ENCODE results near the gene SV2B.

SV2B gene

GRCh38 chr15:91136386-91136923 is 36.4 kb downstream of the SV2B start:
- no peak overlapping the region for H2BK12ac ChIP-seq (ENCODE audit: low read length)
- no peak overlapping the region for H3K4ac ChIP-seq (ENCODE audit: low read depth, low read length)
- WGBS (ENCODE audit: extremely low coverage, insufficient coverage, insufficient read length), result no CpG with 5 or more reads among the region's 9 CpGs
- H3K9ac ChIP-seq (ENCODE audit: low read length), result no peak overlapping the region
- H2AK5ac ChIP-seq (ENCODE audit: low read length), result no peak overlapping the region
- DNase-seq, result no peak
- H3K79me2 ChIP-seq (ENCODE audit: control insufficient read depth, insufficient read depth, low read length, poor library complexity), result no peaks in the 10 kb centered on the region
- H3K14ac ChIP-seq (ENCODE audit: low read length), result no peak overlapping the region
- H4K12ac ChIP-seq (ENCODE audit: low read depth, low read length), result no peak overlapping the region
- H2BK120ac ChIP-seq (ENCODE audit: insufficient read depth, low read length, poor library complexity), result no peak overlapping the region
- H3K27me3 ChIP-seq (ENCODE audit: insufficient read depth, low read length), result no peaks in the 10 kb centered on the region
- no peaks in the 10 kb centered on the region for H3K79me1 ChIP-seq (ENCODE audit: low read length)
- H3K27ac ChIP-seq (ENCODE audit: low read depth, low read length), result no peak overlapping the region
- H2AFZ ChIP-seq (ENCODE audit: insufficient read depth, low read length, poor library complexity), result no peak overlapping the region
- no peak overlapping the region for H3K23ac ChIP-seq (ENCODE audit: low read length)
- H4K8ac ChIP-seq (ENCODE audit: low read depth, low read length), result no peak overlapping the region
- no peaks in the 10 kb centered on the region for H3K4me1 ChIP-seq (ENCODE audit: control insufficient read depth in 1 of 2, insufficient read depth in 2 of 2, low read length in 2 of 2)
- H2BK5ac ChIP-seq (ENCODE audit: low read depth, low read length, poor library complexity), result no peak overlapping the region
- no peaks in the 10 kb centered on the region for H3K36me3 ChIP-seq (ENCODE audit: control insufficient read depth in 1 of 2, insufficient read depth in 2 of 2, low read length in 2 of 2)
- H3K9me3 ChIP-seq (ENCODE audit: insufficient read depth, low read depth, low read length), result no peaks in the 10 kb centered on the region
- H3K4me2 ChIP-seq (ENCODE audit: low read length), result no peak overlapping the region
- no peak overlapping the region for H3K18ac ChIP-seq (ENCODE audit: low read length)
- H3K4me3 ChIP-seq (ENCODE audit: low read depth, low read length), result no peak overlapping the region
- H4K91ac ChIP-seq (ENCODE audit: low read depth, low read length), result no peak overlapping the region

- no peaks in the 10 kb centered on the region for H3K9me3 ChIP-seq (ENCODE audit: insufficient read depth, low read depth, low read length)
- no CpG with 5 or more reads among the region's 1 CpG for WGBS (ENCODE audit: extremely low coverage, insufficient coverage, insufficient read length)
- no peaks in the 10 kb centered on the region for H3K36me3 ChIP-seq (ENCODE audit: control insufficient read depth in 1 of 2, insufficient read depth in 2 of 2, low read length in 2 of 2)
- no peak overlapping the region for H4K91ac ChIP-seq (ENCODE audit: low read depth, low read length)
- no peak overlapping the region for H4K8ac ChIP-seq (ENCODE audit: low read depth, low read length)
- no peak overlapping the region for H3K9ac ChIP-seq (ENCODE audit: low read length)
- no peaks in the 10 kb centered on the region for H3K27me3 ChIP-seq (ENCODE audit: insufficient read depth, low read length)
- H3K4me1 ChIP-seq (ENCODE audit: control insufficient read depth in 1 of 2, insufficient read depth in 2 of 2, low read length in 2 of 2), result no peaks in the 10 kb centered on the region
- no peak overlapping the region for H3K18ac ChIP-seq (ENCODE audit: low read length)
- H2AK5ac ChIP-seq (ENCODE audit: low read length), result no peak overlapping the region
- H2BK5ac ChIP-seq (ENCODE audit: low read depth, low read length, poor library complexity), result no peak overlapping the region
- H3K23ac ChIP-seq (ENCODE audit: low read length), result no peak overlapping the region
- no peak for DNase-seq
- H2BK120ac ChIP-seq (ENCODE audit: insufficient read depth, low read length, poor library complexity), result no peak overlapping the region
- H3K4ac ChIP-seq (ENCODE audit: low read depth, low read length), result no peak overlapping the region
- H3K4me3 ChIP-seq (ENCODE audit: low read depth, low read length), result no peak overlapping the region
- H3K27ac ChIP-seq (ENCODE audit: low read depth, low read length), result no peak overlapping the region
- H3K4me2 ChIP-seq (ENCODE audit: low read length), result no peak overlapping the region
- H4K12ac ChIP-seq (ENCODE audit: low read depth, low read length), result no peak overlapping the region
- H2BK12ac ChIP-seq (ENCODE audit: low read length), result no peak overlapping the region
- no peak overlapping the region for H3K14ac ChIP-seq (ENCODE audit: low read length)
- H3K79me1 ChIP-seq (ENCODE audit: low read length), result no peaks in the 10 kb centered on the region
- H2AFZ ChIP-seq (ENCODE audit: insufficient read depth, low read length, poor library complexity), result no peak overlapping the region
- no peaks in the 10 kb centered on the region for H3K79me2 ChIP-seq (ENCODE audit: control insufficient read depth, insufficient read depth, low read length, poor library complexity)
Measured at GRCh38 chr15:91140601-91141000, 40.5 kb downstream of the SV2B start.

- H3K4ac ChIP-seq (ENCODE audit: low read depth, low read length), result no peak overlapping the region
- no peak overlapping the region for H2BK12ac ChIP-seq (ENCODE audit: low read length)
- H3K4me1 ChIP-seq (ENCODE audit: control insufficient read depth in 1 of 2, insufficient read depth in 2 of 2, low read length in 2 of 2), result no peaks in the 10 kb centered on the region
- no peak for DNase-seq
- no peak overlapping the region for H2BK120ac ChIP-seq (ENCODE audit: insufficient read depth, low read length, poor library complexity)
- H3K27me3 ChIP-seq (ENCODE audit: insufficient read depth, low read length), result no peaks in the 10 kb centered on the region
- H3K4me3 ChIP-seq (ENCODE audit: low read depth, low read length), result no peak overlapping the region
- no peak overlapping the region for H2BK5ac ChIP-seq (ENCODE audit: low read depth, low read length, poor library complexity)
- no peak overlapping the region for H3K18ac ChIP-seq (ENCODE audit: low read length)
- H3K23ac ChIP-seq (ENCODE audit: low read length), result no peak overlapping the region
- no peak overlapping the region for H4K12ac ChIP-seq (ENCODE audit: low read depth, low read length)
- H3K14ac ChIP-seq (ENCODE audit: low read length), result no peak overlapping the region
- no peaks in the 10 kb centered on the region for H3K9me3 ChIP-seq (ENCODE audit: insufficient read depth, low read depth, low read length)
- no peak overlapping the region for H3K4me2 ChIP-seq (ENCODE audit: low read length)
- no peaks in the 10 kb centered on the region for H3K79me1 ChIP-seq (ENCODE audit: low read length)
- no peaks in the 10 kb centered on the region for H3K79me2 ChIP-seq (ENCODE audit: control insufficient read depth, insufficient read depth, low read length, poor library complexity)
- H2AFZ ChIP-seq (ENCODE audit: insufficient read depth, low read length, poor library complexity), result no peak overlapping the region
- no peak overlapping the region for H3K9ac ChIP-seq (ENCODE audit: low read length)
- no peak overlapping the region for H4K91ac ChIP-seq (ENCODE audit: low read depth, low read length)
- no peak overlapping the region for H3K27ac ChIP-seq (ENCODE audit: low read depth, low read length)
- no peak overlapping the region for H2AK5ac ChIP-seq (ENCODE audit: low read length)
- H4K8ac ChIP-seq (ENCODE audit: low read depth, low read length), result no peak overlapping the region
- no peaks in the 10 kb centered on the region for H3K36me3 ChIP-seq (ENCODE audit: control insufficient read depth in 1 of 2, insufficient read depth in 2 of 2, low read length in 2 of 2)
- WGBS (ENCODE audit: extremely low coverage, insufficient coverage, insufficient read length), result no CpG with 5 or more reads among the region's 4 CpGs
Measured at GRCh38 chr15:91141097-91141496, 41.0 kb downstream of the SV2B start.

GRCh38 chr15:91142106-91142744 is 42.2 kb downstream of the SV2B start:
- H3K23ac ChIP-seq (ENCODE audit: low read length), result no peak overlapping the region
- no peaks in the 10 kb centered on the region for H3K27me3 ChIP-seq (ENCODE audit: insufficient read depth, low read length)
- DNase-seq, result peak in 1 of 2 donors; percentile 9
- no peak overlapping the region for H2BK120ac ChIP-seq (ENCODE audit: insufficient read depth, low read length, poor library complexity)
- H3K79me1 ChIP-seq (ENCODE audit: low read length), result no peaks in the 10 kb centered on the region
- H3K4me2 ChIP-seq (ENCODE audit: low read length), result no peak overlapping the region
- H2AFZ ChIP-seq (ENCODE audit: insufficient read depth, low read length, poor library complexity), result no peak overlapping the region
- no peak overlapping the region for H3K4me3 ChIP-seq (ENCODE audit: low read depth, low read length)
- no peak overlapping the region for H3K27ac ChIP-seq (ENCODE audit: low read depth, low read length)
- no peaks in the 10 kb centered on the region for H3K4me1 ChIP-seq (ENCODE audit: control insufficient read depth in 1 of 2, insufficient read depth in 2 of 2, low read length in 2 of 2)
- no peaks in the 10 kb centered on the region for H3K9me3 ChIP-seq (ENCODE audit: insufficient read depth, low read depth, low read length)
- no CpG with 5 or more reads among the region's 1 CpG for WGBS (ENCODE audit: extremely low coverage, insufficient coverage, insufficient read length)
- no peak overlapping the region for H2BK5ac ChIP-seq (ENCODE audit: low read depth, low read length, poor library complexity)
- no peak overlapping the region for H4K8ac ChIP-seq (ENCODE audit: low read depth, low read length)
- no peak overlapping the region for H2AK5ac ChIP-seq (ENCODE audit: low read length)
- H2BK12ac ChIP-seq (ENCODE audit: low read length), result no peak overlapping the region
- H4K91ac ChIP-seq (ENCODE audit: low read depth, low read length), result no peak overlapping the region
- H3K4ac ChIP-seq (ENCODE audit: low read depth, low read length), result no peak overlapping the region
- no peak overlapping the region for H3K14ac ChIP-seq (ENCODE audit: low read length)
- no peak overlapping the region for H3K18ac ChIP-seq (ENCODE audit: low read length)
- H3K79me2 ChIP-seq (ENCODE audit: control insufficient read depth, insufficient read depth, low read length, poor library complexity), result no peaks in the 10 kb centered on the region
- H3K9ac ChIP-seq (ENCODE audit: low read length), result no peak overlapping the region
- no peak overlapping the region for H4K12ac ChIP-seq (ENCODE audit: low read depth, low read length)
- no peaks in the 10 kb centered on the region for H3K36me3 ChIP-seq (ENCODE audit: control insufficient read depth in 1 of 2, insufficient read depth in 2 of 2, low read length in 2 of 2)
